Neural progenitor cell (in vitro differentiated cells): Measurements from ENCODE around the gene KCNH1.

Source experiments
- EZH2 ChIP-seq: fragments of 200-600 bp; sonication (generic); IDR thresholded peaks from 2 replicates; pipeline ENCODE4 v1.6.1; 2017; ENCODE audit warnings: antibody characterized with exemption, mild to moderate bottlenecking, moderate library complexity
- EZH2phosphoT487 ChIP-seq: fragments of 200-600 bp; sonication (generic); IDR thresholded peaks from 2 replicates; pipeline ENCODE4 v1.6.1; 2017; ENCODE audit warnings: antibody characterized with exemption
- TF ChIP-seq, protein P1 (sequence below): fragments of 200-600 bp; sonication (generic); IDR thresholded peaks from 2 replicates; pipeline ENCODE4 v1.5.1; 2017; ENCODE audit warnings: antibody characterized with exemption, mild to moderate bottlenecking

DNA sequence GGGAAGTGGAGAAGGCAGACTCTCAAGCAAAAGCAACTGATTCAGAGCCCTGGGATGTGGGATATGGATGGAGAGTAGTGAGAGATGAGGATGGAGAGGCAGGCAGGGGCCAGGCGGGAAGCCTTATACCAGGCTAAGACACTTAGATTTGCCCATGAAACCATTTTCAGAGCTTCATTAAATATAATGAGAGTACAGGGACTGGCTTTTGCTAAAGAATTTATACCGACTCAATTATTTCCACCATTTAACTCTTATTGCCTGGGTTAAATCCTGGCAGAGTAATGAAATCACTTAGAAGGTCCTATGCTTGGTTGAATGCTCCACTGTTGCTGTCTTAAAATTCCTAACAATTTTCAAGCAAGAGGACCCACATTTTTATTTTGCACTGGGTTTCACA lies 311.7 kb downstream of the KCNH1 start:
- TF ChIP-seq, protein P1, sequence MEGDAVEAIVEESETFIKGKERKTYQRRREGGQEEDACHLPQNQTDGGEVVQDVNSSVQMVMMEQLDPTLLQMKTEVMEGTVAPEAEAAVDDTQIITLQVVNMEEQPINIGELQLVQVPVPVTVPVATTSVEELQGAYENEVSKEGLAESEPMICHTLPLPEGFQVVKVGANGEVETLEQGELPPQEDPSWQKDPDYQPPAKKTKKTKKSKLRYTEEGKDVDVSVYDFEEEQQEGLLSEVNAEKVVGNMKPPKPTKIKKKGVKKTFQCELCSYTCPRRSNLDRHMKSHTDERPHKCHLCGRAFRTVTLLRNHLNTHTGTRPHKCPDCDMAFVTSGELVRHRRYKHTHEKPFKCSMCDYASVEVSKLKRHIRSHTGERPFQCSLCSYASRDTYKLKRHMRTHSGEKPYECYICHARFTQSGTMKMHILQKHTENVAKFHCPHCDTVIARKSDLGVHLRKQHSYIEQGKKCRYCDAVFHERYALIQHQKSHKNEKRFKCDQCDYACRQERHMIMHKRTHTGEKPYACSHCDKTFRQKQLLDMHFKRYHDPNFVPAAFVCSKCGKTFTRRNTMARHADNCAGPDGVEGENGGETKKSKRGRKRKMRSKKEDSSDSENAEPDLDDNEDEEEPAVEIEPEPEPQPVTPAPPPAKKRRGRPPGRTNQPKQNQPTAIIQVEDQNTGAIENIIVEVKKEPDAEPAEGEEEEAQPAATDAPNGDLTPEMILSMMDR: no peak
- TF ChIP-seq EZH2: no peak
- TF ChIP-seq EZH2phosphoT487: no peak
